ENCODE results near the gene EHMT1. TPM values are rescaled to one million over a fixed set of nuclear protein-coding genes. Genes with fewer than 3 reads are reported as not detected.
"Not testable (repeated sequence)": the region's sequence is repeated elsewhere in the genome, so short reads cannot be mapped to it uniquely, and the experiment has no call there.

Gene EHMT1
- total RNA-seq, 2 experiments from 2014 or later: 66.0 to 70.8 TPM

GRCh38 chr9:137710704-137711103, 91.9 kb downstream of the EHMT1 start:
- Mint-ChIP-seq H3K4me3 (no peak overlapping the region), H3K9me3 (peaks cover 13% of the 10 kb centered on the region), H3K27ac (no peak overlapping the region), H3K27me3 (no peaks in the 10 kb centered on the region), H3K36me3 (peaks cover 36% of the 10 kb centered on the region), H3K4me1 (ENCODE audit: low read depth) (peaks cover 49% of the 10 kb centered on the region)
- POLR2A ChIA-PET: no interaction called here
- CTCF ChIA-PET: no interaction called here
- intact Hi-C loops (cut with micrococcal nuclease): no loop called here
- no peak for DNase-seq

DNA sequence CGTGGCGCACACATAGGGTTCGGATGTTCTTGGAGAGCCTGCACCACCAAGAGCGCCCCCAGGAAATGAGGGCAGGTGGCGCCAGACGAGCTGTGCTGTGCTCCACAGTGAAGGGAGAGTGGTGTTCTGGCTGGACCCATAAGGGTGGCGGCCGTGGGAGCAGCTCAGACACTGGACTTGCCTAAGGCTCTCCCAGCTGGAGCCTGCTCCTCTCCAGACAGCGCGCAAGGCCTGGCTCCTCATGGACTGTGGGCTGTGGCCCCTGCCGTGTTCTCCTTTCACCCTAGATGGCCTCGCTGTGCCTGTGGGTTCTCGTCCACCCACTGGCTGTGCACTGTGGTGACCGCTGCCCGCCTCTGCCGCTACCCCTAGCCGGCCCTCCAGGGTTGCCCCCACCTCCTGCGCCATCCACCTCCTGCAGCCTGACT, 92.9 kb downstream of the EHMT1 start:
- H3K4me3 Mint-ChIP-seq: no peak overlapping the region
- H3K4me1 Mint-ChIP-seq (ENCODE audit: low read depth): peaks cover 45% of the 10 kb centered on the region
- no peak for DNase-seq
- POLR2A ChIA-PET: no interaction called here
- CTCF ChIA-PET: no interaction called here
- H3K27me3 Mint-ChIP-seq: no peaks in the 10 kb centered on the region
- peaks cover 18% of the 10 kb centered on the region for H3K9me3 Mint-ChIP-seq
- intact Hi-C loops (cut with micrococcal nuclease): no loop called here
- no peak overlapping the region for H3K27ac Mint-ChIP-seq
- peaks cover 41% of the 10 kb centered on the region for H3K36me3 Mint-ChIP-seq

DNA sequence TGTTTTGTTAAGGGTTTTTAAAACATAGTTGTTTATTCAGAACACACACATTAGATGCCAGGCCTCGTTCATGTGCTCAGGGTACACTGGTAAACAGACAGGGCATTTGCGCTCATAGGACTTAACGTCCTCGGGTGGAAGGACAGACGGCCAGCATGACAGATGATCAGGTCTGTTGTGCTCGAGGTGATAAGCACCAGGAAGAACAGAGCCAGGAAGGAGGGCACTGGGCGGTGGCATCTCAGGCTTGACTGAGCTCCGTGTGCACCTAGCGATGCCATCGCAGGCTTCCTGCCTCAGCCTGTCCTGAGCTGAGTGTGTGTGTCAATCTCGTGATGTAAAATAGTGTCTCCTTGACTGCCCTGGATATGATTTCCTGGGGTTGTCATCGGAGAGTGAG, 96.5 kb downstream of the EHMT1 start:
- ChIA-PET POLR2A (no interaction called here), CTCF (no interaction called here)
- peaks cover 71% of the 10 kb centered on the region for H3K36me3 Mint-ChIP-seq
- H3K4me1 Mint-ChIP-seq (ENCODE audit: low read depth): peaks cover 25% of the 10 kb centered on the region
- H3K27ac Mint-ChIP-seq: peak overlapping the region; percentile 69
- H3K27me3 Mint-ChIP-seq: no peaks in the 10 kb centered on the region
- intact Hi-C loops (cut with micrococcal nuclease): no loop called here
- no peak overlapping the region for H3K4me3 Mint-ChIP-seq
- peaks cover 34% of the 10 kb centered on the region for H3K9me3 Mint-ChIP-seq
- DNase-seq: no peak

- H3K27ac Mint-ChIP-seq: peak overlapping the region; percentile 74
- POLR2A ChIA-PET; H3K27me3 Mint-ChIP-seq; CTCF ChIA-PET; intact Hi-C loops (cut with micrococcal nuclease): not testable (repeated sequence)
- H3K4me3 Mint-ChIP-seq: peak overlapping the region; percentile 42
- DNase-seq: peak; percentile 46
- peaks cover 75% of the 10 kb centered on the region for H3K36me3 Mint-ChIP-seq
- H3K9me3 Mint-ChIP-seq: peaks cover 34% of the 10 kb centered on the region
- peaks cover 23% of the 10 kb centered on the region for H3K4me1 Mint-ChIP-seq (ENCODE audit: low read depth)
These were observed 97.3 kb downstream of the EHMT1 start for GRCh38 chr9:137715866-137716693.

- intact Hi-C loops (cut with micrococcal nuclease): no loop called here
- CTCF ChIA-PET: no interaction called here
- Mint-ChIP-seq H3K27me3 (no peaks in the 10 kb centered on the region), H3K27ac (peak overlapping the region; percentile 38), H3K36me3 (peaks cover 76% of the 10 kb centered on the region), H3K4me3 (no peak overlapping the region), H3K9me3 (peaks cover 39% of the 10 kb centered on the region), H3K4me1 (ENCODE audit: low read depth) (peaks cover 23% of the 10 kb centered on the region)
- no peak for DNase-seq
- POLR2A ChIA-PET: no interaction called here
These were observed 98.0 kb downstream of the EHMT1 start for GRCh38 chr9:137716694-137717287.

GRCh38 chr9:137717776-137718327, 99.0 kb downstream of the EHMT1 start:
- H3K27me3 Mint-ChIP-seq: no peaks in the 10 kb centered on the region
- no peak overlapping the region for H3K4me3 Mint-ChIP-seq
- ChIA-PET CTCF (no interaction called here), POLR2A (no interaction called here)
- DNase-seq: no peak
- peaks cover 23% of the 10 kb centered on the region for H3K4me1 Mint-ChIP-seq (ENCODE audit: low read depth)
- H3K36me3 Mint-ChIP-seq: peaks cover 69% of the 10 kb centered on the region
- H3K9me3 Mint-ChIP-seq: peaks cover 40% of the 10 kb centered on the region
- intact Hi-C loops (cut with micrococcal nuclease): no loop called here
- H3K27ac Mint-ChIP-seq: peak overlapping the region; percentile 38

GRCh38 chr9:137719194-137719593, 100.4 kb downstream of the EHMT1 start:
- ChIA-PET CTCF (no interaction called here), POLR2A (no interaction called here)
- no peak overlapping the region for H3K4me3 Mint-ChIP-seq
- no peak overlapping the region for H3K27ac Mint-ChIP-seq
- no peak for DNase-seq
- H3K9me3 Mint-ChIP-seq: peaks cover 36% of the 10 kb centered on the region
- no peaks in the 10 kb centered on the region for H3K27me3 Mint-ChIP-seq
- H3K4me1 Mint-ChIP-seq (ENCODE audit: low read depth): peaks cover 30% of the 10 kb centered on the region
- intact Hi-C loops (cut with micrococcal nuclease): no loop called here
- peaks cover 64% of the 10 kb centered on the region for H3K36me3 Mint-ChIP-seq

GRCh38 chr9:137720571-137721110, 101.8 kb downstream of the EHMT1 start:
- DNase-seq: no peak
- peaks cover 63% of the 10 kb centered on the region for H3K36me3 Mint-ChIP-seq
- ChIA-PET POLR2A (no interaction called here), CTCF (no interaction called here)
- peaks cover 35% of the 10 kb centered on the region for H3K9me3 Mint-ChIP-seq
- no peaks in the 10 kb centered on the region for H3K27me3 Mint-ChIP-seq
- no peak overlapping the region for H3K4me3 Mint-ChIP-seq
- H3K4me1 Mint-ChIP-seq (ENCODE audit: low read depth): peaks cover 35% of the 10 kb centered on the region
- peak overlapping the region; percentile 18 for H3K27ac Mint-ChIP-seq
- intact Hi-C loops (cut with micrococcal nuclease): loop anchor here (1.0 kb wide), 1 partner anchor 41 kb away; no protein-coding TSS in a partner anchor

- peak; percentile 73 for DNase-seq
- peak overlapping the region; percentile 34 for H3K4me3 Mint-ChIP-seq
- ChIA-PET POLR2A (no interaction called here), CTCF (interaction anchor here (0.6 to 1.0 kb wide), 7 partner anchors 10 to 51 kb away, joined by 3 to 9 read pairs (median 3); no protein-coding TSS in a partner anchor)
- H3K9me3 Mint-ChIP-seq: peaks cover 34% of the 10 kb centered on the region
- no peaks in the 10 kb centered on the region for H3K27me3 Mint-ChIP-seq
- peaks cover 41% of the 10 kb centered on the region for H3K4me1 Mint-ChIP-seq (ENCODE audit: low read depth)
- H3K27ac Mint-ChIP-seq: peak overlapping the region; percentile 92
- intact Hi-C loops (cut with micrococcal nuclease): loop anchor here (1.0 kb wide), 1 partner anchor 40 kb away; no protein-coding TSS in a partner anchor
- peaks cover 67% of the 10 kb centered on the region for H3K36me3 Mint-ChIP-seq
These were observed 102.7 kb downstream of the EHMT1 start for GRCh38 chr9:137721479-137721878.

DNA sequence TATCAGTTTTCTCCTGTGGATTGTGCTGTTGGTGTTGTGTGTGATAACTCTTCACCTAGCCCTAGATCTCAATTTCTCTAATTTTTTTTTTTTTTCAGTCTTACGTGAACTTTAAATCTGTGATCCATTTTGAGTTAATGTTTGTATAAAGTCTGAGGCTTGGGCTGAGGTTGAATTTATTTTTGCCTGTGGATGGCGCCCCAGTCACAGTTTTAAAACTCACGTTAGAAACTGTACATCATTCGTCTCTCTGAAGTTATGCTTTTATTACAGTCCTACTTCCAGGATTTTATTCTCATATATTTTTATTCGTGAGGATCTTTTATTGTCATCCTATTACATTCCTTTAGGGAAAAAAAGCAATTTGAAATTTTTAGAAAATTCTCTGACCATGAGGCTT, 103.1 kb downstream of the EHMT1 start:
- H3K27ac Mint-ChIP-seq: peak overlapping the region; percentile 92
- POLR2A ChIA-PET: no interaction called here
- CTCF ChIA-PET: interaction anchor here (0.6 to 1.0 kb wide), 7 partner anchors 9 to 50 kb away, joined by 3 to 9 read pairs (median 3); no protein-coding TSS in a partner anchor
- peak; percentile 64 for DNase-seq
- peaks cover 67% of the 10 kb centered on the region for H3K36me3 Mint-ChIP-seq
- intact Hi-C loops (cut with micrococcal nuclease): loop anchor here (1.0 kb wide), 1 partner anchor 39 kb away; no protein-coding TSS in a partner anchor
- H3K9me3 Mint-ChIP-seq: peaks cover 36% of the 10 kb centered on the region
- peak overlapping the region; percentile 61 for H3K4me3 Mint-ChIP-seq
- peaks cover 45% of the 10 kb centered on the region for H3K4me1 Mint-ChIP-seq (ENCODE audit: low read depth)
- no peaks in the 10 kb centered on the region for H3K27me3 Mint-ChIP-seq

GRCh38 chr9:137722481-137722880, 103.7 kb downstream of the EHMT1 start:
- ChIA-PET POLR2A (no interaction called here), CTCF (no interaction called here)
- H3K4me3 Mint-ChIP-seq: peak overlapping the region; percentile 61
- peaks cover 33% of the 10 kb centered on the region for H3K9me3 Mint-ChIP-seq
- peaks cover 67% of the 10 kb centered on the region for H3K36me3 Mint-ChIP-seq
- H3K4me1 Mint-ChIP-seq (ENCODE audit: low read depth): peaks cover 49% of the 10 kb centered on the region
- intact Hi-C loops (cut with micrococcal nuclease): no loop called here
- no peak for DNase-seq
- H3K27me3 Mint-ChIP-seq: no peaks in the 10 kb centered on the region
- peak overlapping the region; percentile 92 for H3K27ac Mint-ChIP-seq

GRCh38 chr9:137723356-137723755, 104.6 kb downstream of the EHMT1 start:
- peak overlapping the region; percentile 87 for H3K27ac Mint-ChIP-seq
- peaks cover 24% of the 10 kb centered on the region for H3K9me3 Mint-ChIP-seq
- POLR2A ChIA-PET; intact Hi-C loops (cut with micrococcal nuclease); CTCF ChIA-PET; H3K27me3 Mint-ChIP-seq: not testable (repeated sequence)
- peak; percentile 18 for DNase-seq
- H3K4me3 Mint-ChIP-seq: peak overlapping the region; percentile 24
- peaks cover 52% of the 10 kb centered on the region for H3K4me1 Mint-ChIP-seq (ENCODE audit: low read depth)
- H3K36me3 Mint-ChIP-seq: peaks cover 64% of the 10 kb centered on the region
